HG03439 (cell line): ENCODE results near the gene CNOT6.
"Not testable (repeated sequence)": the region's sequence is repeated elsewhere in the genome, so short reads cannot be mapped to it uniquely, and the experiment has no call there.

Experiments
- ATAC-seq: cut with Tn5 transposase; IDR thresholded peaks from one replicate; pipeline ENCODE4 v1.9.1; 2021; ENCODE audit warnings: mild to moderate bottlenecking, moderate library complexity; ENCODE audit not compliant: unreplicated experiment

The CNOT6 gene

GRCh38 chr5:180494060-180494509 lies at the start of gene CNOT6:
TSS of gene CNOT6 (plus strand) at chr5:180494379. CDS start at chr5:180529277, 34,898 bp downstream.
- peak; percentile 90 for ATAC-seq

DNA sequence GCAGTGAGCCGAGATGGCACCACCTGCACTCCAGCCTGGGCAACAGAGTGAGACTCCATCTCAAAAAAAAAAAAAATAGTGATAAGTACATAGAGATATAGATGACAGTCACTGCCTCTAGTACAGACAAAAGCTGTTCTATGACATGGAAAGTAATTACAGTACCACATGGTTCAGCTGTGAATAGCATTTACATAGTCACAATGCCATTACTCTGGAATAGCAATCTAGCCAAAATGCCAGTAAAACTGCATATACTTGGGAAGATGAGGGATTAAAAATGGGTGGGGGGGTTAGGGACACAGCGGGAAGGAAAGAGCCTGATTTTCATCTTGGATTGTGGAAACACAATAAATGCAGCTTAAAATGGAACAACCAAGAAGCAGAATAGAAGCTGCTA lies 39.4 kb upstream of the CNOT6 start:
- no peak for ATAC-seq

- no peak for ATAC-seq
Measured at GRCh38 chr5:180455872-180456271, 38.3 kb upstream of the CNOT6 start.

DNA sequence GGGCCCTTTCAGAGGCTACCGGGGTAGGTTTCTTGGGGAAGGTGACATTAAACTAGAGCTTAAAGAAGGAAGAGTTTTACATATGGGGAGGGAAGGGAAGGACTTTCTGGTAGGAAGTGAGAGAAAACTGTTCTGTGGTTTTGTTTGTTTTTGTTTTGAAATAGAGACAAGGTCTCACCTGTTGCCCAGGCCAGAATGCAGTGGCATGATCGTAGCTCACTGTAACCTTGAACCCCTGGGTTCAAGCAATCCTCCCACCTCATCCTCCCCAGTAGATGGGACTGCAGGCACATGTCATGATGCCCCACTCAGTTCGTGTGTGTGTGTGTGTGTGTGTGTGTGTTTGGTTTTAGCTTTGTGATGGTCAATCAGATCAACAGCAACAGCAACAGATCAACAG lies 37.4 kb upstream of the CNOT6 start:
- ATAC-seq, result no peak

DNA sequence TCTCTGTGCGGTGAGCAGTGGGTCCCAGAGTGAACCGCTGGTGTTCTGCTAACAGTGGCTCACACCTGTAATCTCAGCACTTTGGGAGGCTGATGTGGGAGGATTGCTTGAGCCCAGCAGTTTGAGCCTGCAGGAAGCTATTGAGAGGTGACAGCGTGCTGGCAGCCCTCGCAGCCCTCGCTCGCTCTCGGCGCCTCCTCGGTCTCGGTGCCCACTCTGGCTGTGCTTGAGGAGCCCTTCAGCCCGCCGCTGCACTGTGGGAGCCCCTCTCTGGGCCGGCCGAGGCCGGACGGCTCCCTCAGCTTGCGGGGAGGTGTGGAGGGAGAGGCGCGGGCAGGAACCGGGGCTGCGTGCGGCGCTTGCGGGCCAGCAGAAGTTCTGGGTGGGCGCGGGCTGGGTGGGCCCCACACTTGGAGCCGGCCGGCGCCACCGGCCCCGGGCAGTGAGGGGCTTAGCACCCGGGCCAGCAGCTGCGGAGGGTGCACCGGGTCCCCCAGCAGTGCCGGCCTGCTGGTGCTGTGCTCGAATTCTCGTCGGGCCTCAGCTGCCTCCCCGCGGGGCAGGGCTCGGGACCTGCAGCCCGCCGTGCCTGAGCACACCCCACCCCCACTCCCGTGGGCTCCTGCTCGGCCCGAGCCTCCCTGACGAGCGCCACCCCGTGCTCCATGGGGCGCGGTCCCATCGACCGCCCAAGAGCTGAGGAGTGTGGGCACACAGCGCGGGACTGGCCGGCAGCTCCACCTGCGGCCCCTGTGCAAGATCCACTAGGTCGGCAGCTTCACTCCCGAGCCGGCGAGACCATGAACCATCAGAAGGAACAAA lies 35.1 kb upstream of the CNOT6 start:
- ATAC-seq, result not testable (repeated sequence)

GRCh38 chr5:180459674-180460142 lies 34.5 kb upstream of the CNOT6 start:
- not testable (repeated sequence) for ATAC-seq

DNA sequence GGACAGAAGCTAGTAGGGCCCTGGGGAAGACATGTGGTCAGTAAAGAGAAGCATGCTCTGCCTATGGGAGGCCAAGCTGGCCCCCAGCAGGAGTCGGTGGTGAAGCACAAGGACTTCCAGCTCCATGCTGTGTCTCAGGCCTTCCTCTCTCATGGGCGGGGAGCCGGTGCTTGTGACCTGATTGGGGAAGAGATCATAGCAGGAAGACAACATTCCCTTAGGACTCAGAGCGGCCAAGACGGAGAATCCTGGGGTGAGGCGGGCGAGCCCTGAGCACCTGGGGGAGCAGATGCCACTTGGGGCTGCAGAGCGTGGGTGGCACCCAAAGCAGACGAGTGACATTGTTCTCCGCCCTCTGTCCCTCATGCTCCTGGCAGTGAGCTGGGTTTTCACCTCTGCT lies 33.3 kb upstream of the CNOT6 start:
- no peak for ATAC-seq

- no peak for ATAC-seq
Measured at GRCh38 chr5:180461303-180461702, 32.9 kb upstream of the CNOT6 start.

DNA sequence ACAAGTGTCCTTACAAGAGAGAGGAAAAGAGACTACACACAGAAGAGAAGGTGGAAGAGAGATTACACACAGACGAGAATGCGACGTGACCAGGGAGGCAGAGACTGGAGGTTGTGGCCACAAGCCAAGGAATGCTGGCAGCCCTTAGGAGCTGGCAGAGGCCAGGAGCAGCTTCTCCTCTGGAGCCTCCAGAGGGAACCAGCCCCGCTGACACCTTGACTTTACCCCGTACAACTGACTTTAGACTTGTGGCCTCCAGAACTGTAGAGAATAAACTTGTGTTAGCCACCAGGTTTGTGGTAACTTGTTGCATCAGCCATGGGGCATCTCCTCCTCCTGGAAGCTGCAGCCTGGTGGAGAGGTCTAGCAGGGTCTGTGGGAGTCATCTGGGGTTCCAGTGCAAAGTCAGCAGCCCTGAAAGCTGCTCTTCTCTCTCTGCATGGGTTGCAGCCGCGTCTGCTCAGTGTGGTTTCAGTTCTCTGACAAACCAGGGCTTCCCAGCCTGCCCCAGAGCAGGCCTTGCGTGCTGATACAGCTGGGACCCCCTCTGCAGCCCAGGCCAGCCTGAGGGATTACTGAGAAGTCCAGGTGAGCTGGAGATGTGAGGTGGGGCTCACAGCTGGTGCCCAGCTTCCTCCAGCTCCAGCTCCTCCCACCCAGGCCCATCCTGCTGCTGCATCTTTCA lies 30.8 kb upstream of the CNOT6 start:
- no peak for ATAC-seq

DNA sequence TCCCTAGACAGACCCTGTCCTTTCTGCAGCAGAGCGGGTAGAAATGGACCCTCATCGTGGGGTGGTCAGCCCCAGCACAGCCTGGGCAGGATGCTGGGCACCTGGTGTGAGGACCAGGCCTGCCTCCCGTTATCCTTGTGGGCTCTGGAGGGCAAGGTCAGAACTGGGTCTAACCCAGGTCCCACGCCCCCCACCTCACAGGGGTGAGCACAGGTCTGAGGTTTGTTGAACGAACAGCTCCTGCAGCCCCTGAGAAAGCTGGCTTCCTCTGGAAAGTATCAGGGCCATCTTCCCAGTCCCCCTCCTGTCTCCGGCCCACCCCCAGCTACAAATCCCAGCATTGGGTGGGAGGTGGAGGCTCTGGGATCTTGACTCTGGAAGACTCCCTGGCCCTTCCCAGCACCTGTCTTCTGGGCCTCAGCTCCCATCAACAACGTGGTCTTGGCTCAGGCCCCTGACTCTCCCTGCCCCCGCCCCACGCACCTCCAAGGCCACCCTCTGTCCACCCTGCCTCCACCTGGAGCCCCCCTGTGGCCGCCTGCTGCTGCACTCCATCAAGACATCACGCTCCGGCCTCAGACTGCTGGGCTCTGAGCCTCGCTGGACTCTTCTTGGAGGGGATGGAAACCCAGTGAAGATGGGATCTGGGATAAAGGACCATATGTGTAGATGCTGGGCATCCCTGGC lies 30.1 kb upstream of the CNOT6 start:
- ATAC-seq, result no peak

DNA sequence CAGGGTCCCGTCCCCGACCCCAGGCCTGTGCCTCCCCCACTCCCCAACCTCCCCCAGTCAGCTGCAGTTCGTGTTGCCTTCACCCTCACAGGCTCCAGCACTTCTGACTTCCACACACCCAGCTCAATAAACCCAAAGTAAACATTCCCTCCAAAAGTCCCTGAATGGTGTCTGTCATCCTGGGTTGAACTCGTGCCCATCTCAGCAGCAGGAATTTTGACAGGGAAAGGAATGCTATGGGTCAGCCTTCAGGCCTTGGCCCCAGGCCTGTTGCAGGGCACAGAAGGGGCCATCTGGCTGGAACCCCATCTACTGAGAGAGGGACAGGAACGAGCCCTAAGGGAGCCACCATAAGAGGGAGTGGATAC lies 29.6 kb upstream of the CNOT6 start:
- ATAC-seq, result no peak

- ATAC-seq, result not testable (repeated sequence)
Measured at GRCh38 chr5:180465052-180465451, 29.1 kb upstream of the CNOT6 start.

GRCh38 chr5:180466316-180466715 lies 27.9 kb upstream of the CNOT6 start:
- no peak for ATAC-seq

- ATAC-seq, result no peak
Measured at GRCh38 chr5:180467028-180467975, 26.9 kb upstream of the CNOT6 start.

- no peak for ATAC-seq
Measured at GRCh38 chr5:180467989-180468731, 26.0 kb upstream of the CNOT6 start.

DNA sequence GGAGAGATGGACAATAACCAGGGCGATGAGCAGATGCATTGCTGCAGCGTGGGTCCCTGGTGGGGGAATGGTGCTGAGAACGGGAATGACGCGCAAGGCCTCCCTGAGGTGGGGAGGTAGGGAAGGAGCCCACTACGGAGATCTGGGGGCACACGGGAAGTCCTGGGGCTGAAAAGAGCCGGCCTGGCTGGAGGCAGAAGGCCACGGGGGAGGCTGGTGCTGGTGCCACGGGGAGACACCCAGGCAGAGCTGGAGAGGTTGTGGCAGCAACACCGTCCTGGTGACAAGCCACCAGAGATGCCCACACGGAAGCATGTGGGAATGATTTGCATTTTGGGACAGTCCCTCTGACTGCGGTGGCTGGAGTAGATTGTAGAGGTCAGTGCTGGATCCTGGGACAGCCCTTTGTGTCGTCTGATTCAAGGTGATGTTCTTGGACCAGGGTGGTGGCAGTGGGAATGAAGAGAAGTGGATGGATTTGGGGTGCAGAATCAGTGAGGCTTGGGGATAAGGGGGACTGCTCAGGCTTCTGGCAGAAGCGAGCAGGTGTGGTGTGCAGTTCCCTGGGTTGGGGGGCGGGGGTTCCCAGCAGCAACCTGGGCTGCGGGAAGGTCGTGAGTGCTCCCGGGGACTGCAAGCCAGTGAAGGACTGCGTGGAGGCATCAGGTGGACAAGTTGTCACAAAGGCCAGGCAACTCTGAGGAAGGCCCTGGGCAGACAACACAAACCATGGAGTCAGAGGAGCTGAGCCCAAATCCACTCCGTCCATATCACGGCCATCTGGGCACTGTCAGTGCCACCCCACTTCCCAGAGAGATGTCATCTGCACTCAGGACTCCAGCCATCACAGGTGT lies 25.2 kb upstream of the CNOT6 start:
- no peak for ATAC-seq

GRCh38 chr5:180469586-180469865 lies 24.7 kb upstream of the CNOT6 start:
- ATAC-seq, result no peak

GRCh38 chr5:180469866-180470265 lies 24.3 kb upstream of the CNOT6 start:
- ATAC-seq, result no peak

GRCh38 chr5:180470361-180470760 lies 23.8 kb upstream of the CNOT6 start:
- no peak for ATAC-seq
